Renal cortical epithelial cell (primary cell): Measurements from ENCODE around the gene MLANA. TPM values are rescaled to one million over a fixed set of nuclear protein-coding genes. Genes with fewer than 3 reads are reported as not detected.

Source experiments
- DNase-seq: peaks from one replicate; pipeline ENCODE4 v3.0.0-alpha.2; 2011; ENCODE audit warnings: low read depth
- total RNA-seq: library from RNA; depleted of rRNA; stranded (reverse); fragments of >200 nt; gene quantifications from 2 replicates; pipeline ENCODE4 v1.2.3, GENCODE V29; 2014

Gene MLANA
- total RNA-seq, 1 donor from 2014 or later = 0.05 TPM

- DNase-seq = no peak
These were observed 8.6 kb downstream of the MLANA start for GRCh38 chr9:5899292-5899691.

DNA sequence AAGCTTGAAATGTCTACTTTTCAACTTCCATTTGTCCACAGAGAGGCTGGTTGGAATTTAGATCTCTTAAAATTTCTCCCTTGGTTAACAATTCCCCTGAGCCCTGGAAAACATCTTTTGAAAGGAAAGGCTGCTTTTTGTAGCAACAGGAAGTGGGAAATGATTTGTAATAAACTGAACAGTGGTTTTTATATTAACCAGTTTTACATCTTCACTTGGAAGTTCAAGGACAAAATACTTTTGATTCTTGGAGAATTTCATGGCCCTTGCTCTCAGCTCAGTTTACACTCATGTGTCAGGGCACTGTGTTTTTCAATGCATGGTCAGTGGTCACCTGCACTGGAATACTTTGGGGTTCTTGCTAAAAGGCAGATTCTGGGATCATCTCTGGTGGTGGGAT is 9.9 kb downstream of the MLANA start:
- DNase-seq = peak; percentile 65

GRCh38 chr9:5902377-5902776 is 11.7 kb downstream of the MLANA start:
- no peak for DNase-seq

GRCh38 chr9:5908918-5909317 is 18.2 kb downstream of the MLANA start:
- no peak for DNase-seq

- DNase-seq = no peak
These were observed 19.3 kb downstream of the MLANA start for GRCh38 chr9:5909976-5910375.

DNA sequence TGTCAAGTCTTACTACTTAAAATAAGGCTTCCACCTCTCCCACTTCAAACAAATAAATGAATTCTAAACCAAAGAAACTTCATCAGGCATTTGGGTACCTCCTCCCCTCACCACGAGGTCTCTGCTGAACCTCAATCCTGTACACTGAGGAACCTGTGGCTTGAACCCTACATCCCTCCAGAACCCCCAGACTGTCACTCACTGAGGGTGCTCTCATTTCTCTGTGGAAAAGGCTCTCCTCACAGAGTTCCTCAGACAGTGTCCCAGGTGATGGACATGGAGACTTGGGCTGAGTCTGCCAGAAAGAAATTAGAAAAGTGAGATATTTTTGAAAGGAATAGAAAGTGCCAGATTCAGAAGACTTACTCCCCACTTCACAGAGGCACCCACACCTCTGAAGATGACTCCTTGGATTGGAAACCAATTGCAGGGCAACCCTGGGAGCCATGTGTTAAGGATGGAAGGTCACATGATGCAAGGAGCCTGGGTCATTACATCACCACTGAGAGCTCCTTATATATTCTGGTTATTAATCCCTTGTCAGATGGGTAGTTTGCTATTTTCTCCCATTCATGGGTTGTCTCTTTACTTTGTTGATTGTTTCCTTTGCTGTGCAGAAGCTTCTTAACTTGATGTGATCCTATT is 19.8 kb downstream of the MLANA start:
- no peak for DNase-seq

DNA sequence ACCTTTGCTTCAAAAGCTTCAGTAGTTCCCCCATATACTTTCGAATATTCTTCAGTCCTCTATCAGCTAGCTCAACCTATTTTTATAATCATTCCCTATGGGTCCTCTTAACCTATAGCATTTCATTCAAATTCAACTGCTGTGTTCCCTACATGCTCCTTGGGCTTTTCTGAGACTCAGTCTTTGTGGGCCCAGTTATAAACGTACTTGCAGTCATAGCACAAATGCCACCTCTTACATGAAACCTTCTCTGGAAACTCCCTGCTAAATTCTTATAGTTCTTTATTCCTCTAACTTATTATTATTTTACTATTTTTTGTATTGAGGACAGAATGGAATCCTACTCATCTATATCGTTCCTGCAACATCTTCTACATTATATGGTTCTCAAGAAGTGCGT is 24.7 kb downstream of the MLANA start:
- no peak for DNase-seq

DNA sequence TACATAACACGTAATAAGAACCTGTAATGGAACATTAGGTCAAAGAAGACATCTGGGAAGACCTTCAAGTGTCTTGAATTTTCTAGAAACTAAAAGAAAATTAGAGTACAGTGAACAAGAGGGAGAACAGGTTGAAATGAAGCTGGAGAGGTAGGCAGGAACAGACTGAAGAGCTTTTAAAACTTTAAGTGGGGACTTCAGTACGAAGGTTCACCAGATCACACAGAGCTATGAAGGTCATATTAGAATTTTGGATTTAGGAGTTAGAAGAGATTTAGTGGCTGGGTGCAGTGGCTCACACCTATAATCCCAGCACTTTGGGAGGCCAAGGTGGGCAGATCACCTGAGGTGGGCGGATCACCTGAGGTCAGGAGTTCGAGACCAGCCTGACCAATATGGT is 26.6 kb downstream of the MLANA start:
- no peak for DNase-seq

- no peak for DNase-seq
These were observed 27.2 kb downstream of the MLANA start for GRCh38 chr9:5917888-5918287.

DNA sequence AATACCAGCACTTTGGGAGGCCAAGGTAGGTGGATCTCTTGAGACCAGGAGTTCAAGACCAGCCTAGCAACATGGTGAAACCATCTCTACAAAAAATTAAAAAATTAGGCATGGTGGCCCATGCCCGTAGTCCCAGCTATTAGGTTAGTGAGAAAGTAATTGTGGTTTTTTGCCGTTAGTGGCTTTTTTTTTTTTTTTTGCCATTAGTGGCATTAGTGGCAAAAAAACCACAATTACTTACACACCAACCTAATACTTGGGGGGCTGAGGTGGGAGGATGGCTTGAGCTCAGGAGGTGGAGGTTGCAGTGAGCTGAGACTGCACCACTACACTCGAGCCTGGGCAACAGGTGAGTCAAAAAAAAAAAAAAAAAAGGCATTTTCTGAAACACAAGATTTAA is 27.8 kb downstream of the MLANA start:
- no peak for DNase-seq

DNA sequence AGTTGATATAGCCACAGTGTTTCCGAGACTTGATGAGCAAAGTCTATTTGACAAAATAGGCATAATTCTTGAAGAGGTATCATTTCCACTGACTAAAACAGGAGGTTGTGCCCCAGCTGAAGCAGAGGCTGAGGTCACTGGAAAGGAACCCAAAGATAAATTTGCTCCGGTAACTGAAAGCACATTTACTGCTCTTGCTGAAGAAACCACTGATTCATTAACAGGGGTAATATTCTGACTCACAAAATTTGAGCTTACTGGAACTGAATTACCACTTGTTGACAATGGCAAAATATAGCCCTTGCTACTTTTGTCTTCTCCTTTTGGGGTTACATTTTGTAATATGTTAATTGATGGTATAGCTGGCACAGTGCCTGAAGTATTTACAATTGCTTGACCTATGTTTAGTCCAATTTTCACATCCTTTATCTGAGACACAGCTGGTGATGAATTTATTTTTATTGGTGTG is 30.2 kb downstream of the MLANA start:
- peak; percentile 83 for DNase-seq

- DNase-seq = peak; percentile 94
These were observed 31.5 kb downstream of the MLANA start for GRCh38 chr9:5922192-5922591.

GRCh38 chr9:5931657-5932056 is 41.0 kb downstream of the MLANA start:
- DNase-seq = peak; percentile 81

DNA sequence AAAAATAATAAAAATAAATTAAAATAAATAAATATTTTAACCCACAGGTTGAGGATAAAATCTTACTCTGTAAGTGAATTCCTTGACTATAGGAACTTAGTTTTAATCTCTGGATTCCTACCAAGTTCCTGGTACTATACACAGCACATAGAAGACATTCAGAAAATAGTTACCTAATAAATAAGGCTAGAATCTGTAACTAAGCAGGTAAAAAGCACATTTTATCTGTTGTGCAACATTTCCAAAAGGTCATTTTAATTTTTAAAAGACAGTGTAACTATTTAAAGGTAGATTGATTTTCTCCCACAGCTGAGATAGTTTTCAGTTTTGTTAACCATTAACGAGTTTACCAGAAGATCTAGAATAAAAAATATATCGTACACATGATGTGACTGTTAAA is 47.8 kb downstream of the MLANA start:
- DNase-seq = peak; percentile 48

GRCh38 chr9:5939530-5939929 is 48.8 kb downstream of the MLANA start:
- no peak for DNase-seq

GRCh38 chr9:5941214-5941613 is 50.5 kb downstream of the MLANA start:
- DNase-seq = no peak

DNA sequence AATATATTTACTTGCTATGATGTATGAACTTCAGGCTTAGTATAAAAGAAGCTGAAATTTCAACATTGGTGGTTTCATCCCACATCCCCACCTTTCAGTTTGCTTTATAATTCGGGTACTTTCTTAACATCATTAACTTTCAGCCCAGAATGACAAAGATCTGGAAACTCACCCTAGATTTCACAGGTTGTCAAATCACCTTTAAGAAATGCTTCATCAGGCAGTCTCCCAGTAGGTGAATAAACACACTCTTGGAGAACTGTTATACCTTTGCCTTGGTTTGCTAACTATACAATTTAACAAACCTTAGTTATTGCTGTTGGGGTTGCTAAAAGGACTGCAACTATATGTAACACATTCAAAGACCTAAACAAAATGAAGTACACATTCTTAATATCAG is 54.4 kb downstream of the MLANA start:
- no peak for DNase-seq

- DNase-seq = peak; percentile 23
These were observed 57.2 kb downstream of the MLANA start for GRCh38 chr9:5947912-5948311.

GRCh38 chr9:5949103-5949699 is 58.5 kb downstream of the MLANA start:
- DNase-seq = peak; percentile 58

DNA sequence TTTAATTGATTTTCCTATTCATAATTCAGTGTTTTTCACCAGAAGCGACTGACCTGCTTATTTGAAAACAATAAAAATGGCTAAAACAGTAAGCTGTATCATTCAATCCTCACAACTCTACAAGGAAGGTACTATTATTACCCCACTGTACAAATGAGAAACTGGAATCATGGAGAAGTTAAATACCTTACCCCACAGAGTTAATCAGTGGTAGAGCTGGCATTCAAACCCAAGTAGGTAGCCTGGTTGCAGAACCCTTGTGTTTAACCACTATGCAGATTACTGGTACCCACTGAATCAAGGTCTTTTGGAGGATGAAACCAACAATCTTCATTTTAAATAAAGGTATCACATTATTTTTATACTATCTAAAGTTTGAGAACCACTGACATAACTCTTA is 59.6 kb downstream of the MLANA start:
- peak; percentile 74 for DNase-seq

GRCh38 chr9:5951686-5952211 is 61.1 kb downstream of the MLANA start:
- DNase-seq = peak; percentile 36

DNA sequence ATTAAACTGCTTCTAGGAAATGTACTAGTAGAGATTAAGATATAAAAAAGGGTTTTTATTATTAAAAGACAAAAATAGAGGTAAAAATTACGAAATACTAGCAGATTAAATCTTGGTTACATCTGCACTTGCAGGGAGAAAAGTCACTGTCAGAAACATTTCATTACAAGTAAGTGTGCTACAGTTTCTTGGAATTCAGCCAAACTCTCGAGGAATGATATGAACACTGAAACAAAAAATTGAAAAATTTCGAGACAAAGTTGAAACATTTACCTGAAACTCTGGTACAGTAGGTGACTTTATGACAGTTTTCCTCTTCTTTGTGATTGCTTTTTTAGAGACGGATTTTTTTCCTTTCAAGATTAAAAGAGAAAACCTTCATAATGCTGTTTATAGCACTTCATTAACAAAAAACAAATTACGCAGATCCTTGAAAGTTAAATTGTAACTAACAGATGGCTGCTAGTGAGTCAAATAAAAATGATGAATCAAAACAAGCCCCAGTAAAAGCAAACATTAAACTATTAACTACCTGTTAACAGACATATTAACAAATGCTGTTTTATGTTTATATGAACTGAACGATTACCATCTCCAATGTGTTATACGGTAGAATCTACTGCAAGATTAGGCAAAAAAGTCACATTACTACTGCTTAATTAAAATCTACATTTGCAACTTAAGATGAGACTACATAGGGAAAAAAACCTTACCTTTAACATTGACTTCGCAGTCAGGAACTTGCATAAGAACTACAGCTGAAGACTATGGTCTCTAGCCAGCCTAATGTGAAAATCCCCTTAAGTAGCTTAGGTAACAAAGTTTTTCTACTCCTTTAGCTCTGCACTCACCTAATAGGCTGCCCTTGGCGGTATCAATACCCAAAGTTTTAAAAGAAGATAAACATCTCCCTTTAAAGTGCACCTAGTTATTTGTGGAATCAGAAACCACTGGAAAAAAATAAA is 63.3 kb downstream of the MLANA start:
- peak; percentile 87 for DNase-seq
